HepG2 (cell line): Measurements from ENCODE around the gene ACTL8. TPM values are rescaled to one million over a fixed set of nuclear protein-coding genes. Genes with fewer than 3 reads are reported as not detected.

Experiments
- ATAC-seq: fragments of 200-7000 bp; cut with Tn5 transposase; 3 replicates; pipeline ENCODE4 v1.9.1; 2020; ENCODE audit warnings: mild to moderate bottlenecking, moderate library complexity
- BruUV-seq: library from RNA; stranded (reverse); fragments of 400-500 nt; replicated peaks from 2 replicates; lab custom pipeline; 2021; lab: Mats Ljungman, UMichigan
- CTCF ChIA-PET: fragments of 300-600 bp; formaldehyde crosslinking; extraction: SDS; loops from one replicate; lab custom pipeline; 2021; ENCODE audit warnings: low total read pairs, inconsistent platforms, low intra/inter-chr PET ratio; lab: Yijun Ruan, JAX
- POLR2A ChIA-PET: fragments of 350-600 bp; sonication (Branson Sonifier 250); formaldehyde crosslinking; loops from one replicate; lab custom pipeline; 2020; ENCODE audit warnings: antibody characterized with exemption, inconsistent platforms; lab: Yijun Ruan, JAX
- DNase-seq: peaks from one replicate; pipeline ENCODE4 v3.0.0-alpha.2; 2015; ENCODE audit warnings: low spot score
- FAIRE-seq: peaks from 3 replicates; lab custom pipeline; 2011; peaks lifted over from hg19 to GRCh38; lab: Jason Lieb, UNC
- H2AFZ ChIP-seq: one replicate; pipeline ENCODE4 v1.6.1; 2011; ENCODE audit warnings: low read length, inconsistent platforms
- H3K27ac ChIP-seq: fragments of 300-600 bp; 3 replicates; pipeline ENCODE4 v1.8.0; 2011; ENCODE audit warnings: mixed run types, mild to moderate bottlenecking, mixed read lengths, low read length, inconsistent platforms; ENCODE audit not compliant: insufficient read depth; ENCODE audit errors: extremely low read length
- H3K27me3 ChIP-seq, 2 experiments: fragments of 200-600 bp in 1 of 2; 2 replicates in 1 of 2; 3 replicates in 1 of 2; pipeline versions ENCODE4 v1.6.0 to v1.8.0; 2011; ENCODE audit warnings: low read length in 2 of 2, mild to moderate bottlenecking in 2 of 2, moderate library complexity in 2 of 2, inconsistent platforms in 1 of 2; ENCODE audit not compliant: insufficient read depth in 2 of 2, control insufficient read depth in 1 of 2
- H3K36me3 ChIP-seq, 2 experiments: fragments of 200-600 bp in 1 of 2; replicated peaks in 1 of 2; 2 replicates in 1 of 2; 3 replicates in 1 of 2; pipeline versions ENCODE4 v1.5.1 to v1.8.0; 2011; ENCODE audit warnings: low read length in 2 of 2, inconsistent platforms in 1 of 2; ENCODE audit not compliant: insufficient read depth in 2 of 2, control insufficient read depth in 1 of 2
- H3K4me1 ChIP-seq: 2 replicates; pipeline ENCODE4 v1.5.1; 2012; ENCODE audit warnings: low read length, inconsistent platforms; ENCODE audit not compliant: insufficient read depth
- H3K4me2 ChIP-seq: 2 replicates; pipeline ENCODE4 v1.6.0; 2011; ENCODE audit warnings: low read depth, low read length, inconsistent platforms
- H3K4me3 ChIP-seq, 3 experiments: fragments of 200-600 bp in 1 of 3; sonication (generic), shearing (Covaris generic) in 1 of 3; replicated peaks in 1 of 3; 2 replicates each; pipeline ENCODE4 v1.5.1; 2011 to 2016; ENCODE audit warnings: low read length in 3 of 3, inconsistent platforms in 2 of 3, low read depth in 2 of 3, mild to moderate bottlenecking in 2 of 3, control low read depth in 1 of 3, mixed read lengths in 1 of 3; ENCODE audit not compliant: insufficient read depth in 1 of 3
- H3K79me2 ChIP-seq: one replicate; pipeline ENCODE4 v1.6.1; 2011; ENCODE audit warnings: low read length, inconsistent platforms; ENCODE audit not compliant: insufficient read depth
- H3K9ac ChIP-seq: 2 replicates; pipeline ENCODE4 v1.6.0; 2011; ENCODE audit warnings: mild to moderate bottlenecking, low read depth, low read length, inconsistent platforms; ENCODE audit not compliant: insufficient read depth
- H3K9me3 ChIP-seq: 2 replicates; pipeline ENCODE4 v1.5.1; 2012; ENCODE audit warnings: mild to moderate bottlenecking, low read length
- H4K20me1 ChIP-seq: 2 replicates; pipeline ENCODE4 v1.6.0; 2011; ENCODE audit warnings: inconsistent platforms, mild to moderate bottlenecking, low read length, moderate library complexity; ENCODE audit not compliant: insufficient read depth
- CEBPB ChIP-seq: IDR thresholded peaks from 2 replicates; pipeline ENCODE4 v1.6.1; 2011; ENCODE audit warnings: low read depth, low read length, improper control_type of control experiment, borderline replicate concordance
- FOSL2 ChIP-seq: sonication (generic); formaldehyde crosslinking; IDR thresholded peaks from 2 replicates; pipeline ENCODE4 v1.4.0; 2020; ENCODE audit warnings: missing genetic modification reagents
- KAT7 ChIP-seq: IDR thresholded peaks from 2 replicates; pipeline ENCODE4 v1.6.1; 2018; ENCODE audit warnings: borderline replicate concordance, missing compliant biosample characterization
- MAFF ChIP-seq: IDR thresholded peaks from 2 replicates; pipeline ENCODE4 v1.6.1; 2011; ENCODE audit warnings: low read depth, low read length, improper control_type of control experiment
- MAFK ChIP-seq, 2 experiments: IDR thresholded peaks in 1 of 2; conservative IDR thresholded peaks in 1 of 2; 2 replicates each; pipeline ENCODE4 v1.6.1; 2011; ENCODE audit warnings: improper control_type of control experiment in 2 of 2, low read length in 2 of 2
- TEF ChIP-seq: sonication (generic); formaldehyde crosslinking; IDR thresholded peaks from 2 replicates; pipeline ENCODE4 v1.5.0; 2020; ENCODE audit warnings: missing genetic modification reagents
- ZBTB26 ChIP-seq: IDR thresholded peaks from 2 replicates; pipeline ENCODE4 v1.6.1; 2016; ENCODE audit warnings: missing compliant biosample characterization, missing genetic modification reagents, borderline replicate concordance
- WGBS: methylation state at CpG from one replicate; pipeline ENCODE4 v1.1.6; 2017; ENCODE audit warnings: low lambda C conversion rate; 5-methylcytosine and 5-hydroxymethylcytosine counted together
- in situ Hi-C: cut with HindIII; loops from 2 replicates; pipeline ENCODE4 v1.10.0; 2017; ENCODE audit warnings: low pct_unique_long_range_greater_than_20kb; ENCODE audit not compliant: extremely low pct_ligation_motif_present
- intact Hi-C: fragments of 100-400 bp; cut with micrococcal nuclease; formaldehyde crosslinking; loops from one replicate; pipeline ENCODE4 v1.10.0; 2022; ENCODE audit not compliant: unreplicated experiment
- polyA plus RNA-seq, 8 experiments: library from polyadenylated mRNA; depleted of rRNA in 3 of 8; stranded (reverse) in 7 of 8; unstranded in 1 of 8; fragments of >200 nt; fragmentation: Illumina TruSeq in 4 of 8; extraction: Trizol in 4 of 8; gene quantifications; 2 replicates each; pipeline versions ENCODE4 v1.2.1 to v1.2.3, GENCODE V29; 2011 to 2016; ENCODE audit warnings: low read depth in 4 of 8, missing spikeins in 1 of 8, mixed read lengths in 1 of 8; ENCODE audit not compliant: insufficient read depth in 1 of 8
- total RNA-seq, 5 experiments: library from RNA; depleted of rRNA; stranded (reverse); fragments of >200 nt; fragmentation: Illumina TruSeq; extraction: Trizol; gene quantifications; 2 replicates each; pipeline ENCODE4 v1.2.3, GENCODE V29; 2016; ENCODE audit warnings: low read depth in 1 of 5

Gene ACTL8
- total and polyA plus RNA-seq, 2 of the 13 experiments (the other 11 are each of a cell fraction or from before 2014, with no cell fraction given), result 0.09 to 0.64 TPM

- Histone ChIP-seq H3K4me3 (no peak overlapping the region), H3K4me2 (no peak overlapping the region), H3K36me3 (no peaks in the 10 kb centered on the region), H3K27me3 (peaks cover 0 to 1% of the 10 kb centered on the region in 2 experiments; a peak in 1 of 5 replicates), H4K20me1 (no peaks in the 10 kb centered on the region), H2AFZ (no peak overlapping the region), H3K4me1 (no peaks in the 10 kb centered on the region), H3K79me2 (no peaks in the 10 kb centered on the region), H3K9ac (no peak overlapping the region), H3K9me3 (no peaks in the 10 kb centered on the region), H3K27ac (no peak overlapping the region)
- in situ Hi-C loops, result no loop called here
- DNase-seq (no peak), FAIRE-seq (no peak), ATAC-seq (peak; percentile 52)
- BruUV-seq, result no TSS peak
- intact Hi-C loops, result no loop called here
- no peak for TF ChIP-seq KAT7 (CRISPR knock-in tag)
- no peak for TF ChIP-seq TEF (CRISPR knock-in tag)
- peak; percentile 72 for TF ChIP-seq FOSL2
- peak; percentile 79 for TF ChIP-seq ZBTB26
- peak; percentile 72 for TF ChIP-seq MAFF
- TF ChIP-seq CEBPB, result peak; percentile 66; the same call in 1 of the 2 replicates
- peak; percentile 69 to 86 for TF ChIP-seq MAFK (conservative IDR thresholded peaks at IDR 0.05 in 1 of 2, IDR thresholded peaks at IDR 0.05 in 1 of 2; ENCODE audit: low read length in 2 of 2)
- 22% methylated on average over 6 of the region's 9 CpGs for WGBS
- ChIA-PET POLR2A (no interaction called here), CTCF (no interaction called here)
Observed at GRCh38 chr1:17865912-17866739, 111.0 kb downstream of the ACTL8 start.
